HCT116 (cell line): Measurements from ENCODE around the gene PCDHGA3. TPM values are rescaled to one million over a fixed set of nuclear protein-coding genes. Genes with fewer than 3 reads are reported as not detected.

Experiments
- ATAC-seq: fragments of 200-7000 bp; cut with Tn5 transposase; 2 replicates; pipeline ENCODE4 v1.9.1; 2020; ENCODE audit warnings: mild to moderate bottlenecking, moderate library complexity
- BruUV-seq: library from RNA; stranded (reverse); fragments of 400-500 nt; replicated peaks from 2 replicates; lab custom pipeline; 2021; lab: Mats Ljungman, UMichigan
- CTCF ChIA-PET: fragments of 300-600 bp; sonication (Branson Sonifier 250); formaldehyde crosslinking; loops from one replicate; lab custom pipeline; 2021; ENCODE audit warnings: antibody characterized with exemption; lab: Charles Lee
- POLR2A ChIA-PET: fragments of 300-600, 350-600 bp; sonication (Branson Sonifier 250); formaldehyde crosslinking; loops from one replicate; lab custom pipeline; 2021; ENCODE audit warnings: antibody characterized with exemption; lab: Charles Lee
- RAD21 ChIA-PET, 2 experiments: fragments of 300-600 bp; sonication (Branson Sonifier 250); formaldehyde crosslinking; loops; one replicate each; lab custom pipeline; 2023; ENCODE audit warnings: low total read pairs in 2 of 2; ENCODE audit not compliant: uncharacterized antibody in 2 of 2, unreplicated experiment in 2 of 2, low non-redundant PET in 1 of 2; lab: Charles Lee
- DNase-seq: peaks from one replicate; pipeline ENCODE4 v3.0.0-alpha.2; 2010; ENCODE audit warnings: low read depth, low spot score
- H2AFZ ChIP-seq: fragments of 200-600 bp; shearing (Covaris generic), sonication (generic); 2 replicates; pipeline ENCODE4 v1.6.1; 2017; ENCODE audit warnings: low read depth, mixed run types, mixed read lengths, antibody characterized with exemption, low read length; ENCODE audit not compliant: poor library complexity, severe bottlenecking
- H3K27ac ChIP-seq: 2 replicates; pipeline ENCODE4 v1.5.1; 2012; ENCODE audit warnings: low read depth, low read length
- H3K27me3 ChIP-seq: fragments of 200-600 bp; sonication (generic); 2 replicates; pipeline ENCODE4 v1.6.1; 2016; ENCODE audit warnings: mixed run types, low read length, mixed read lengths; ENCODE audit not compliant: insufficient read depth
- H3K36me3 ChIP-seq, 2 experiments: fragments of 200-500 bp in 1 of 2; fragments of 200-600 bp in 1 of 2; sonication (Bioruptor generic) in 1 of 2; sonication (generic) in 1 of 2; 2 replicates each; pipeline versions ENCODE4 v1.5.1 to v1.6.1; 2014 to 2016; ENCODE audit warnings: low read length in 2 of 2, inconsistent platforms in 1 of 2, mixed read lengths in 1 of 2, mixed run types in 1 of 2; ENCODE audit not compliant: insufficient read depth in 2 of 2, control insufficient read depth in 1 of 2
- H3K4me1 ChIP-seq, 2 experiments: fragments of 200-600 bp in 1 of 2; sonication (generic) in 1 of 2; 2 replicates each; pipeline versions ENCODE4 v1.5.1 to v1.6.1; 2012 to 2017; ENCODE audit warnings: low read length in 2 of 2, inconsistent platforms in 1 of 2, mild to moderate bottlenecking in 1 of 2, mixed read lengths in 1 of 2, mixed run types in 1 of 2, moderate library complexity in 1 of 2; ENCODE audit not compliant: insufficient read depth in 2 of 2, control insufficient read depth in 1 of 2
- H3K4me2 ChIP-seq: fragments of 200-600 bp; sonication (generic); 2 replicates; pipeline ENCODE4 v1.6.1; 2017; ENCODE audit warnings: mixed run types, low read length, mixed read lengths
- H3K4me3 ChIP-seq, 2 experiments: fragments of 200-600 bp in 1 of 2; sonication (generic) in 1 of 2; replicated peaks in 1 of 2; 2 replicates each; pipeline ENCODE4 v1.5.1; 2011 to 2016; ENCODE audit warnings: low read length in 2 of 2, control low read depth in 1 of 2, low read depth in 1 of 2, mild to moderate bottlenecking in 1 of 2, mixed read lengths in 1 of 2, mixed run types in 1 of 2
- H3K79me2 ChIP-seq: fragments of 200-600 bp; sonication (generic); 2 replicates; pipeline ENCODE4 v1.6.1; 2017; ENCODE audit warnings: mild to moderate bottlenecking, mixed run types, low read length, moderate library complexity, mixed read lengths; ENCODE audit not compliant: insufficient read depth
- H3K9ac ChIP-seq: fragments of 200-600 bp; sonication (generic); 2 replicates; pipeline ENCODE4 v1.6.1; 2016; ENCODE audit warnings: low read length, mixed read lengths
- H3K9me2 ChIP-seq: fragments of 200-600 bp; sonication (generic), shearing (Covaris generic); 2 replicates; pipeline ENCODE4 v1.6.1; 2017; ENCODE audit warnings: mixed run types, mild to moderate bottlenecking, moderate library complexity; ENCODE audit not compliant: insufficient read depth
- H3K9me3 ChIP-seq, 2 experiments: fragments of 200-500 bp in 1 of 2; fragments of 200-600 bp in 1 of 2; sonication (Bioruptor generic) in 1 of 2; sonication (generic) in 1 of 2; 2 replicates each; pipeline ENCODE4 v1.6.1; 2014 to 2017; ENCODE audit warnings: low read length in 2 of 2, mixed read lengths in 2 of 2, inconsistent platforms in 1 of 2, low read depth in 1 of 2, mild to moderate bottlenecking in 1 of 2, mixed run types in 1 of 2, moderate library complexity in 1 of 2; ENCODE audit not compliant: control insufficient read depth in 1 of 2, insufficient read depth in 1 of 2
- H4K20me1 ChIP-seq: fragments of 200-600 bp; sonication (generic), shearing (Covaris generic); 2 replicates; pipeline ENCODE4 v1.6.1; 2017; ENCODE audit warnings: mixed run types, mild to moderate bottlenecking, moderate library complexity; ENCODE audit not compliant: insufficient read depth
- CEBPB ChIP-seq: IDR thresholded peaks from 2 replicates; pipeline ENCODE4 v1.6.1; 2012; ENCODE audit warnings: low read depth
- EGR1 ChIP-seq: IDR thresholded peaks from 2 replicates; pipeline ENCODE4 v1.6.1; 2012; ENCODE audit warnings: low read depth
- ELF1 ChIP-seq: IDR thresholded peaks from 2 replicates; pipeline ENCODE4 v1.6.1; 2012; ENCODE audit warnings: low read depth, borderline replicate concordance
- FOSL1 ChIP-seq: IDR thresholded peaks from 2 replicates; pipeline ENCODE4 v1.6.1; 2012; ENCODE audit warnings: low read depth
- POLR2A ChIP-seq: IDR thresholded peaks from 2 replicates; pipeline ENCODE4 v1.7.0; 2011; ENCODE audit warnings: borderline replicate concordance; ENCODE audit not compliant: insufficient read depth, insufficient read length; ENCODE audit errors: extremely low read depth
- POLR2AphosphoS5 ChIP-seq: IDR thresholded peaks from 2 replicates; pipeline ENCODE4 v1.6.1; 2011; ENCODE audit warnings: mild to moderate bottlenecking, low read depth, low read length, moderate library complexity
- SIN3A ChIP-seq: IDR thresholded peaks from 2 replicates; pipeline ENCODE4 v1.6.1; 2012; ENCODE audit warnings: low read depth
- SRF ChIP-seq: IDR thresholded peaks from 2 replicates; pipeline ENCODE4 v1.6.1; 2012; ENCODE audit warnings: low read depth
- YY1 ChIP-seq: IDR thresholded peaks from 2 replicates; pipeline ENCODE4 v1.6.1; 2011; ENCODE audit warnings: low read length, low read depth, moderate library complexity, mild to moderate bottlenecking; ENCODE audit not compliant: insufficient replicate concordance; ENCODE audit errors: extremely low read depth
- intact Hi-C: fragments of 100-400 bp; cut with micrococcal nuclease; formaldehyde crosslinking; loops from 2 replicates; pipeline ENCODE4 v1.10.0; 2022
- total RNA-seq: library from RNA; stranded (reverse); gene quantifications from one replicate; pipeline ENCODE4 v1.2.1, GENCODE V29; 2021; ENCODE audit not compliant: unreplicated experiment
- TF ChIP-seq, protein P1 (sequence below): IDR thresholded peaks from 2 replicates; pipeline ENCODE4 v1.6.1; 2012
- TF ChIP-seq, protein P2 (sequence below): IDR thresholded peaks from 2 replicates; pipeline ENCODE4 v1.6.1; 2012; ENCODE audit warnings: low read depth
- TF ChIP-seq, protein P3 (sequence below): IDR thresholded peaks from 2 replicates; pipeline ENCODE4 v1.6.1; 2012

PCDHGA3 gene
- total RNA-seq, 1 experiment from 2014 or later = not detected

DNA sequence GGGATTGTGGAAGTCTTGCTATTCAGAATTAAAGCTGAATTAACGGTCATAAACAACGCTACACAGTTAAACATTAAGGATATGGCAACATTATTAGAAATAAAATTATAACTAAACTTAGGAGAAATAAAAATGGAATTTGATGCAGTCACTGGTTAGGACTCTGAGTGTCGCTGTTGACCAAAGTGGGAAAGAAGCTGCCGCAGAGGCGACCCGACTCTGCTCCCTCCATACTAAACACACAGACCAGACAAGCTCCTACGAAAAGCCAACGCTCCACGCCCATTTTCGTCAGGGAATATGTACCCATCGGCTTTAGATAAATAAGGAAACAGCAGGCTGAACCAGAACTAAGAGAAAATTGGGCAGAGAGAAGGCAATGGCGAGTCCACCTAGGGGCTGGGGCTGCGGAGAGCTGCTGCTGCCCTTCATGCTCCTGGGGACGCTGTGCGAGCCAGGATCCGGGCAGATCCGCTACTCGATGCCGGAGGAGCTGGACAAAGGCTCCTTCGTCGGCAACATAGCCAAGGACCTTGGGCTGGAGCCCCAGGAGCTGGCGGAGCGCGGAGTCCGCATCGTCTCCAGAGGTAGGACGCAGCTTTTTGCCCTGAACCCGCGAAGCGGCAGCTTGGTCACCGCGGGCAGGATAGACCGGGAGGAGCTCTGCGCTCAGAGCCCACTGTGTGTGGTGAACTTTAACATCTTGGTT, 20.5 kb downstream of the PCDHGA3 start, which contains the start of gene PCDHGA5:
Gene PCDHGA5, plus strand, starts transcription at position 211 of the 709 bp plus-strand sequence. Its CDS starts 169 bp downstream, at position 380.
- no peak within 1 kb of the TSS for H2AFZ ChIP-seq
- no peak for DNase-seq
- TF ChIP-seq SRF = no peak
- no peak for TF ChIP-seq SIN3A
- no peak for TF ChIP-seq CEBPB
- TF ChIP-seq, protein P1, sequence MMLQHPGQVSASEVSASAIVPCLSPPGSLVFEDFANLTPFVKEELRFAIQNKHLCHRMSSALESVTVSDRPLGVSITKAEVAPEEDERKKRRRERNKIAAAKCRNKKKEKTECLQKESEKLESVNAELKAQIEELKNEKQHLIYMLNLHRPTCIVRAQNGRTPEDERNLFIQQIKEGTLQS = no peak
- no peak for TF ChIP-seq POLR2AphosphoS5
- no peak for TF ChIP-seq EGR1
- no peak for TF ChIP-seq ELF1
- TF ChIP-seq, all 23 proteins: peak for 0
- Histone ChIP-seq H3K4me1 (no peaks in the 10 kb centered on the region), H3K27me3 (no peaks in the 10 kb centered on the region), H3K27ac (no peak within 1 kb of the TSS), H3K4me2 (no peak within 1 kb of the TSS), H3K9me3 (peaks cover 5 to 6% of the 10 kb centered on the region in 2 experiments; a peak in 2 of 4 replicates), H3K36me3 (no peaks in the 10 kb centered on the region), H4K20me1 (no peaks in the 10 kb centered on the region), H3K79me2 (no peaks in the 10 kb centered on the region), H3K9me2 (no peaks in the 10 kb centered on the region), H3K9ac (no peak within 1 kb of the TSS), H3K4me3 (no peak within 1 kb of the TSS)
- ChIA-PET RAD21 (no interaction called here), CTCF (interaction anchor here (1.0 to 1.1 kb wide), 2 partner anchors 44 to 200 kb away, joined by 3 read pairs; partner anchors contain the start of gene TAF7), POLR2A (no interaction called here)
- no peak for ATAC-seq
- intact Hi-C loops = no loop called here
- no TSS peak for BruUV-seq

DNA sequence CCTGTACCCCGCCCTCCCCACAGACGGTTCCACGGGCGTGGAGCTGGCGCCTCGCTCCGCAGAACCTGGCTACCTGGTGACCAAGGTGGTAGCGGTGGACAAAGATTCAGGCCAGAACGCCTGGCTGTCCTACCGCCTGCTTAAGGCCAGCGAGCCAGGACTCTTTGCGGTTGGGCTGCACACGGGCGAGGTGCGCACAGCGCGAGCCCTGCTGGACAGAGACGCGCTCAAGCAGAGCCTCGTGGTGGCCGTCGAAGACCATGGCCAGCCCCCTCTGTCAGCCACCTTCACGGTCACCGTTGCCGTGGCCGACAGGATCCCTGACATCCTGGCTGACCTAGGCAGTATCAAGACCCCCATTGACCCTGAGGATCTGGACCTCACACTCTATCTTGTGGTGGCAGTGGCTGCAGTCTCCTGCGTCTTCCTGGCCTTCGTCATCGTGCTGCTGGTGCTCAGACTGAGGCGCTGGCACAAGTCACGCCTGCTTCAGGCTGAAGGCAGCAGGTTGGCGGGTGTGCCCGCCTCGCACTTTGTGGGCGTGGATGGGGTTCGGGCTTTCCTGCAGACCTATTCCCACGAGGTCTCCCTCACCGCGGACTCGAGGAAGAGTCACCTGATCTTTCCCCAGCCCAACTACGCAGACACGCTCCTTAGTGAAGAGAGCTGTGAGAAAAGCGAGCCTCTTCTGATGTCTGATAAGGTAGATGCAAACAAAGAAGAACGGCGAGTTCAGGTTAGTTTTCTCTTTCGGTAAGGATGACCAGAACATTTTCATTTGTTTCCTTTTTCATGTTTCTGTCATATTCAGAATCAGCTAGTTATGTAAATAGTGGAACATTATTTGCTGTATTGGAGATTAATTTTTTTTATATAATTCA, 22.6 kb downstream of the PCDHGA3 start:
- no peak overlapping the region for H2AFZ ChIP-seq
- no peaks in the 10 kb centered on the region for H3K36me3 ChIP-seq
- no peak overlapping the region for H3K27ac ChIP-seq
- H3K4me1 ChIP-seq = no peaks in the 10 kb centered on the region
- no peaks in the 10 kb centered on the region for H4K20me1 ChIP-seq
- CTCF ChIA-PET = no interaction called here
- H3K4me2 ChIP-seq = no peak overlapping the region
- H3K9me2 ChIP-seq = no peaks in the 10 kb centered on the region
- BruUV-seq = no TSS peak
- no peak for DNase-seq
- no peaks in the 10 kb centered on the region for H3K27me3 ChIP-seq
- intact Hi-C loops = no loop called here
- no peak for ATAC-seq
- no peaks in the 10 kb centered on the region for H3K79me2 ChIP-seq
- RAD21 ChIA-PET = no interaction called here
- POLR2A ChIA-PET = no interaction called here
- no peak overlapping the region for H3K9ac ChIP-seq
- no peak overlapping the region for H3K4me3 ChIP-seq
- H3K9me3 ChIP-seq = peaks cover 5 to 16% of the 10 kb centered on the region in 2 experiments; a peak in 2 of 4 replicates
- TF ChIP-seq FOSL1 (no peak), POLR2A (no peak), POLR2AphosphoS5 (no peak), EGR1 (no peak), YY1 (no peak), ELF1 (no peak)
- TF ChIP-seq, protein P2, sequence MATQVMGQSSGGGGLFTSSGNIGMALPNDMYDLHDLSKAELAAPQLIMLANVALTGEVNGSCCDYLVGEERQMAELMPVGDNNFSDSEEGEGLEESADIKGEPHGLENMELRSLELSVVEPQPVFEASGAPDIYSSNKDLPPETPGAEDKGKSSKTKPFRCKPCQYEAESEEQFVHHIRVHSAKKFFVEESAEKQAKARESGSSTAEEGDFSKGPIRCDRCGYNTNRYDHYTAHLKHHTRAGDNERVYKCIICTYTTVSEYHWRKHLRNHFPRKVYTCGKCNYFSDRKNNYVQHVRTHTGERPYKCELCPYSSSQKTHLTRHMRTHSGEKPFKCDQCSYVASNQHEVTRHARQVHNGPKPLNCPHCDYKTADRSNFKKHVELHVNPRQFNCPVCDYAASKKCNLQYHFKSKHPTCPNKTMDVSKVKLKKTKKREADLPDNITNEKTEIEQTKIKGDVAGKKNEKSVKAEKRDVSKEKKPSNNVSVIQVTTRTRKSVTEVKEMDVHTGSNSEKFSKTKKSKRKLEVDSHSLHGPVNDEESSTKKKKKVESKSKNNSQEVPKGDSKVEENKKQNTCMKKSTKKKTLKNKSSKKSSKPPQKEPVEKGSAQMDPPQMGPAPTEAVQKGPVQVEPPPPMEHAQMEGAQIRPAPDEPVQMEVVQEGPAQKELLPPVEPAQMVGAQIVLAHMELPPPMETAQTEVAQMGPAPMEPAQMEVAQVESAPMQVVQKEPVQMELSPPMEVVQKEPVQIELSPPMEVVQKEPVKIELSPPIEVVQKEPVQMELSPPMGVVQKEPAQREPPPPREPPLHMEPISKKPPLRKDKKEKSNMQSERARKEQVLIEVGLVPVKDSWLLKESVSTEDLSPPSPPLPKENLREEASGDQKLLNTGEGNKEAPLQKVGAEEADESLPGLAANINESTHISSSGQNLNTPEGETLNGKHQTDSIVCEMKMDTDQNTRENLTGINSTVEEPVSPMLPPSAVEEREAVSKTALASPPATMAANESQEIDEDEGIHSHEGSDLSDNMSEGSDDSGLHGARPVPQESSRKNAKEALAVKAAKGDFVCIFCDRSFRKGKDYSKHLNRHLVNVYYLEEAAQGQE = no peak
- TF ChIP-seq, protein P3, sequence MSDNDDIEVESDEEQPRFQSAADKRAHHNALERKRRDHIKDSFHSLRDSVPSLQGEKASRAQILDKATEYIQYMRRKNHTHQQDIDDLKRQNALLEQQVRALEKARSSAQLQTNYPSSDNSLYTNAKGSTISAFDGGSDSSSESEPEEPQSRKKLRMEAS = no peak
